Cardiac muscle cell (in vitro differentiated cells and primary cell): ENCODE data around the gene LRWD1. TPM values are rescaled to one million over a fixed set of nuclear protein-coding genes. Genes with fewer than 3 reads are reported as not detected.
"Not testable (repeated sequence)": the region's sequence is repeated elsewhere in the genome, so short reads cannot be mapped to it uniquely, and the experiment has no call there.

Source experiments
- DNase-seq, 2 donors: peaks; one replicate each; pipeline versions ENCODE4 v3.0.0 to v3.0.0-alpha.2; 2010 to 2017; ENCODE audit warnings: low read depth in 1 of 2, low spot score in 1 of 2
- H3K27ac ChIP-seq: fragments of 200-600 bp; sonication (generic); 2 replicates; pipeline ENCODE4 v1.5.1; 2016
- H3K27me3 ChIP-seq: fragments of 200-600 bp; sonication (generic); 2 replicates; pipeline ENCODE4 v1.6.0; 2016; ENCODE audit warnings: control low read depth
- H3K36me3 ChIP-seq: fragments of 200-600 bp; sonication (generic); 2 replicates; pipeline ENCODE4 v1.5.1; 2016; ENCODE audit warnings: control low read depth
- H3K4me1 ChIP-seq: fragments of 200-600 bp; sonication (generic); 2 replicates; pipeline ENCODE4 v1.8.1; 2017; ENCODE audit warnings: low read depth, mild to moderate bottlenecking, mixed run types
- H3K4me3 ChIP-seq: fragments of 200-600 bp; sonication (generic); 2 replicates; pipeline ENCODE4 v1.5.1; 2016; ENCODE audit warnings: mild to moderate bottlenecking
- H3K9me3 ChIP-seq: fragments of 200-600 bp; sonication (generic); 2 replicates; pipeline ENCODE4 v1.5.1; 2017; ENCODE audit warnings: low read depth, mild to moderate bottlenecking, control low read depth
- CTCF ChIP-seq: IDR thresholded peaks from 2 replicates; pipeline ENCODE4 v1.5.1; 2012; ENCODE audit warnings: low read depth, mild to moderate bottlenecking, low read length
- polyA plus RNA-seq: library from polyadenylated mRNA; unstranded; fragments of >200 nt; fragmentation: Nextera tagmentation; extraction: Ambion mirVana; gene quantifications from 2 replicates; pipeline ENCODE4 v1.2.1, GENCODE V29; 2016
- total RNA-seq: library from RNA; depleted of rRNA; stranded (reverse); fragments of >200 nt; gene quantifications from 2 replicates; pipeline ENCODE4 v1.2.3, GENCODE V29; 2016

Gene LRWD1
- total and polyA plus RNA-seq, 2 experiments from 2014 or later: 26.8 to 34.9 TPM

DNA sequence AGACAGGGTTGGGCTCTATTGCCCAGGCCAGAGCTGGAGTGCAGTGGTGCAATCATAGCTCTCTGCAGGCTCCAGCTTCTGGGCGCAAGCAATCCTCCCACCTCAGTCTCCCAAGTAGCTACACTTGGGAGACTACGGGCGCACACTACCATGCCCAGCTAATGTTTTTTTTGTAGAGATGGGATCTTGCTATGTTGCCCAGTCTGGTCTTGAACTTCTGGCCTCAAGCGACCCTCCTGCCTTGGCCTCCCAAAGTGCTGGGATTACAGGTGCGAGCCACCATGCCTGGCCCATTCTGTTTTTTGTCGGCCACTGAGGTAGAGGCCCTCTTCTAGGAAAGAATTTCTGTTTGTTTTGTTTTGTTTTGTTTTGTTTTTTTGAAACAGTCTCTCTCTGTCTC lies 12.3 kb upstream of the LRWD1 start:
- Histone ChIP-seq H3K27ac (no peak overlapping the region), H3K4me3 (no peak overlapping the region), H3K4me1 (no peaks in the 10 kb centered on the region), H3K36me3 (peaks cover 9% of the 10 kb centered on the region), H3K27me3 (no peaks in the 10 kb centered on the region), H3K9me3 (no peaks in the 10 kb centered on the region)
- TF ChIP-seq CTCF: no peak
- no peak for DNase-seq

GRCh38 chr7:102453319-102453718 lies 11.5 kb upstream of the LRWD1 start:
- Histone ChIP-seq H3K27ac (no peak overlapping the region), H3K9me3 (no peaks in the 10 kb centered on the region), H3K36me3 (peaks cover 16% of the 10 kb centered on the region), H3K27me3 (no peaks in the 10 kb centered on the region), H3K4me1 (no peaks in the 10 kb centered on the region), H3K4me3 (no peak overlapping the region)
- no peak for DNase-seq
- TF ChIP-seq CTCF: no peak

GRCh38 chr7:102454468-102454867 lies 10.3 kb upstream of the LRWD1 start:
- Histone ChIP-seq H3K27me3 (no peaks in the 10 kb centered on the region), H3K36me3 (peaks cover 17% of the 10 kb centered on the region), H3K9me3 (no peaks in the 10 kb centered on the region), H3K4me3 (no peak overlapping the region), H3K4me1 (no peaks in the 10 kb centered on the region), H3K27ac (no peak overlapping the region)
- no peak for TF ChIP-seq CTCF
- no peak for DNase-seq

DNA sequence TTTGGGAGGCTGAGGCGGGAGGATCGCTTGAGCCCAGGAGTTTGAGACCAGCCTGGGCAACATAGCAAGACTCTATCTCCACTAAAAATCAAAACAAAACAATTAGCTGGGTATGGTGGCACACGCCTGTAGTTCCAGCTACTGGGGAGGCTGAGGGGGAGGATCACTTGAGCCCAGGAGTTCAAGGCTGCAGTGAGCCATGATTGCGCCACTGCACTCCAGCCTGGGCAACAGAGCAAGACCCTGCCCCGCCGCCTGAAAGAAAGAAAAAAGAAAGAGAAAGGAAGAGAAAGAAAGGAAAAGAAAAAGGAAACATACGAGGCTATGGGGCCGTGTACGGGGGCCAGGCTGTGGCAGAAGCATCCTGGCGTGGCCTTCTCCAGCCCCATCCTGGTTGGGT lies 9.9 kb upstream of the LRWD1 start:
- not testable (repeated sequence) for H3K4me1 ChIP-seq, H3K9me3 ChIP-seq, H3K4me3 ChIP-seq, H3K27ac ChIP-seq, DNase-seq, H3K27me3 ChIP-seq
- H3K36me3 ChIP-seq: peaks cover 17% of the 10 kb centered on the region

DNA sequence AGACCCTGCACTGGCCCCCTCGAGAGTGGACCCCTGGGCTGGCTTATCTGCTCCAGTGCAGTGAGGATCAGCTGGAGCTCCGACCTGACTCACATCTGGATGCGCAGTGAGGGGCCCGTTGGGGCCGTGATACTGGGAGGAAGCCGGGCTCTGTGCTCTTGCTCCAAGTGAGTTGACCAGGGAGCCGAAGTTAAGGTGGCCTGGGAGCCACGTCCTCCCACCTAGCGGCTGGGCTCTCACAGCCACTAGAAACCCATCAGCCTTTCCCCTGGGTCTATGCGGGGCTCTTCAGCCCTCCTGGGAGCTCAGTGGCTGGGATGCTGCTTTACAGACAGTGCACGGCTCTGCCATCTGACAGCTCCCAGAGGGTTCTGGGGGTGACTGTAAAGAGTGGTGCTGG lies 9.2 kb upstream of the LRWD1 start:
- DNase-seq: no peak
- H3K4me1 ChIP-seq: no peaks in the 10 kb centered on the region
- TF ChIP-seq CTCF: no peak
- H3K27ac ChIP-seq: no peak overlapping the region
- no peak overlapping the region for H3K4me3 ChIP-seq
- H3K9me3 ChIP-seq: no peaks in the 10 kb centered on the region
- H3K36me3 ChIP-seq: peaks cover 17% of the 10 kb centered on the region
- H3K27me3 ChIP-seq: no peaks in the 10 kb centered on the region

DNA sequence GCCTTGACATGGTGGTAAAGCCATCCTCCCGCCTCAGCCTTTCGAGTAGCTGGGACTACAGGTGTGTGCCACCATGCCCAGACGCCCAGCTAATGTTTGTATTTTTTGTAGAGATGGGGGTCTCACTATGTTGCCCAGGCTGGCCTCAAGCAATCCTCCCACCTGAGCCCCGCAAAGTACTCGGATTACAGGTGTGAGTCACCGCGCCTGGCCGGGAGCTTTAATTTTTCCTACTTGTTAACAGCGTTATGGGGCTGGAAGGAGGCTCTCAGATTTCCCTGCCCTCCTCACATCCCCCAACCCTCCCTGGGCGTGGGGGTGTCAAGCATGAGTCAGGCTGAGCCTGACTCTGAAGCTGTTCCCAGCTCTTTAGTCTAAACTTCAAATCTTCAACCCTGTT lies 8.5 kb upstream of the LRWD1 start:
- peaks cover 17% of the 10 kb centered on the region for H3K36me3 ChIP-seq
- H3K27ac ChIP-seq: no peak overlapping the region
- H3K4me1 ChIP-seq: no peaks in the 10 kb centered on the region
- no peak for DNase-seq
- H3K27me3 ChIP-seq: no peaks in the 10 kb centered on the region
- no peak for TF ChIP-seq CTCF
- no peaks in the 10 kb centered on the region for H3K9me3 ChIP-seq
- H3K4me3 ChIP-seq: no peak overlapping the region
